Prostate gland (tissue), 2 donors: ENCODE measurements around the gene CRYZL1.

Experiments used
- CTCF ChIP-seq, 4 experiments: fragments of 200-600 bp in 2 of 4; fragments of 450-650 bp in 2 of 4; sonication (generic) in 2 of 4; IDR thresholded peaks; 1 replicate in 3 of 4; 2 replicates in 1 of 4; pipeline ENCODE4 v1.5.1; 2016 to 2019; ENCODE audit warnings: antibody characterized with exemption in 4 of 4, mild to moderate bottlenecking in 2 of 4, moderate library complexity in 2 of 4
- POLR2A ChIP-seq: fragments of 450-650 bp; IDR thresholded peaks from one replicate; pipeline ENCODE4 v1.6.1; 2016; ENCODE audit warnings: antibody characterized with exemption, mild to moderate bottlenecking
- POLR2AphosphoS5 ChIP-seq: sonication (generic); formaldehyde crosslinking; IDR thresholded peaks from one replicate; pipeline ENCODE4 v1.6.1; 2017; ENCODE audit warnings: antibody characterized with exemption

- no peak for TF ChIP-seq POLR2A
- TF ChIP-seq POLR2AphosphoS5, result no peak
- TF ChIP-seq CTCF (IDR thresholded peaks at IDR 0.05), result no peak
Measured at GRCh38 chr21:33661146-33661545, 19.6 kb upstream of the CRYZL1 start.
